CD4-positive, alpha-beta T cell (primary cell): ENCODE data around the gene SP6. TPM values are rescaled to one million over a fixed set of nuclear protein-coding genes. Genes with fewer than 3 reads are reported as not detected.

Experiments
- ATAC-seq: fragments of 200-7000 bp; cut with Tn5 transposase; one replicate; pipeline ENCODE4 v1.10.0; 2022; ENCODE audit warnings: mild to moderate bottlenecking; ENCODE audit not compliant: poor library complexity
- CTCF ChIA-PET: fragments of 350-600 bp; sonication (Branson Sonifier 250); formaldehyde crosslinking; loops from one replicate; lab custom pipeline; 2021; ENCODE audit warnings: antibody characterized with exemption, inconsistent platforms; lab: Charles Lee
- POLR2A ChIA-PET: fragments of 350-600 bp; sonication (Branson Sonifier 250); formaldehyde crosslinking; loops from one replicate; lab custom pipeline; 2021; ENCODE audit warnings: antibody characterized with exemption, inconsistent platforms; lab: Charles Lee
- DNase-seq, 14 experiments: peaks; one replicate each; pipeline ENCODE4 v3.0.0-alpha.2; 2013 to 2020; ENCODE audit warnings: mixed read lengths in 2 of 14
- H3K27ac ChIP-seq, 2 donors: one replicate each; pipeline versions ENCODE4 v1.5.1 to v1.7.0; 2013; ENCODE audit warnings: low read length in 2 of 2, low read depth in 1 of 2, mild to moderate bottlenecking in 1 of 2
- H3K27me3 ChIP-seq, 2 experiments: 1 replicate in 1 of 2; 2 replicates in 1 of 2; pipeline versions ENCODE4 v1.6.1 to v1.7.0; 2013; ENCODE audit warnings: low read length in 2 of 2, control low read depth in 1 of 2, mild to moderate bottlenecking in 1 of 2, moderate library complexity in 1 of 2; ENCODE audit not compliant: insufficient read depth in 2 of 2, control insufficient read depth in 1 of 2
- H3K36me3 ChIP-seq: one replicate; pipeline ENCODE4 v1.6.1; 2013; ENCODE audit warnings: low read length, control low read depth; ENCODE audit not compliant: insufficient read depth
- H3K4me1 ChIP-seq: one replicate; pipeline ENCODE4 v1.6.1; 2013; ENCODE audit warnings: low read length, control low read depth; ENCODE audit not compliant: insufficient read depth
- H3K4me3 ChIP-seq: one replicate; pipeline ENCODE4 v1.5.1; 2013; ENCODE audit warnings: mild to moderate bottlenecking, low read length, moderate library complexity
- H3K9me3 ChIP-seq, 2 experiments: 1 replicate in 1 of 2; 2 replicates in 1 of 2; pipeline versions ENCODE4 v1.6.1 to v1.7.0; 2013; ENCODE audit warnings: low read length in 2 of 2, mild to moderate bottlenecking in 2 of 2, control low read depth in 1 of 2, moderate library complexity in 1 of 2; ENCODE audit not compliant: control insufficient read depth in 1 of 2, insufficient read depth in 1 of 2
- H3K27ac Mint-ChIP-seq: one replicate; pipeline ENCODE4 v1.8.0; 2020; ENCODE audit warnings: mixed read lengths
- H3K27me3 Mint-ChIP-seq: one replicate; pipeline ENCODE4 v1.8.0; 2021; ENCODE audit warnings: mixed read lengths
- H3K36me3 Mint-ChIP-seq: one replicate; pipeline ENCODE4 v1.8.0; 2021; ENCODE audit warnings: low read depth, mixed read lengths
- H3K4me1 Mint-ChIP-seq: one replicate; pipeline ENCODE4 v1.8.0; 2021; ENCODE audit warnings: low read depth, mixed read lengths
- H3K4me3 Mint-ChIP-seq: one replicate; pipeline ENCODE4 v1.8.0; 2020; ENCODE audit warnings: mild to moderate bottlenecking, mixed read lengths
- H3K9me3 Mint-ChIP-seq: one replicate; pipeline ENCODE4 v1.8.0; 2020; ENCODE audit warnings: mixed read lengths
- CTCF ChIP-seq: fragments of 200-600 bp; IDR thresholded peaks from one replicate; pipeline ENCODE4 v1.8.0; 2022; ENCODE audit warnings: antibody characterized with exemption, mild to moderate bottlenecking
- intact Hi-C, 2 experiments: fragments of 100-400 bp; cut with DNase I in 1 of 2; cut with micrococcal nuclease in 1 of 2; formaldehyde crosslinking; loops; one replicate each; pipeline versions ENCODE4 v1.15.1 to v1.9.0; 2023 to 2025; cut with DNase I, micrococcal nuclease
- total RNA-seq, 174 experiments: library from RNA in 2 of 174; stranded (reverse) in 2 of 174; gene quantifications; one replicate each; pipeline ENCODE4 v1.2.3 and lab custom pipeline; 2021 to 2026

SP6 gene
- total RNA-seq, 2 experiments from 2014 or later: 0.17 to 0.27 TPM

- CTCF ChIA-PET: interaction anchor here (0.7 to 2.4 kb wide), 8 partner anchors 10 to 170 kb away, joined by 3 to 16 read pairs (median 4); partner anchors contain the start of genes LRRC46, MRPL10, SCRN2 and SP2
These were observed 29.9 kb downstream of the SP6 start for GRCh38 chr17:47821031-47821423.

GRCh38 chr17:47820033-47820789, 30.8 kb downstream of the SP6 start:
- Mint-ChIP-seq H3K27me3 (no peaks in the 10 kb centered on the region), H3K4me1 (peaks cover 25% of the 10 kb centered on the region), H3K9me3 (no peaks in the 10 kb centered on the region), H3K27ac (peak overlapping the region; percentile 92), H3K36me3 (peaks cover 86% of the 10 kb centered on the region), H3K4me3 (peak overlapping the region; percentile 97)
- Histone ChIP-seq H3K4me3 (peak overlapping the region; percentile 72), H3K36me3 (peaks cover 63% of the 10 kb centered on the region), H3K27me3 (no peaks in the 10 kb centered on the region), H3K9me3 (no peaks in the 10 kb centered on the region), H3K4me1 (peaks cover 32% of the 10 kb centered on the region), H3K27ac (peak overlapping the region in 1 of 2 donors; percentile 7)
- no peak for DNase-seq
- intact Hi-C loops: no loop called here
- CTCF ChIA-PET: interaction anchor here (2.4 kb wide), 1 partner anchor 11 kb away, joined by 16 read pairs; the partner anchor contains the start of genes LRRC46 and MRPL10
- ATAC-seq: no peak
- TF ChIP-seq CTCF: no peak
- POLR2A ChIA-PET: no interaction called here

More at GRCh38 chr17:47821031-47821423, 29.9 kb downstream of the SP6 start:
- no peak for TF ChIP-seq CTCF
- peak overlapping the region; percentile 97 for H3K4me3 Mint-ChIP-seq
- H3K9me3 Mint-ChIP-seq: no peaks in the 10 kb centered on the region
- H3K27me3 Mint-ChIP-seq: no peaks in the 10 kb centered on the region
- Histone ChIP-seq H3K27me3 (no peaks in the 10 kb centered on the region), H3K9me3 (no peaks in the 10 kb centered on the region), H3K4me3 (peak overlapping the region; percentile 72), H3K4me1 (peaks cover 32% of the 10 kb centered on the region), H3K36me3 (peaks cover 61% of the 10 kb centered on the region), H3K27ac (peak overlapping the region; percentile 55 to 62)
- H3K36me3 Mint-ChIP-seq: peaks cover 86% of the 10 kb centered on the region
- POLR2A ChIA-PET: interaction anchor here (0.8 to 2.3 kb wide), 10 partner anchors 10 to 287 kb away, joined by 3 to 32 read pairs (median 5); partner anchors contain the start of genes CDK5RAP3, LRRC46, MRPL10 and SCRN2
- ATAC-seq: no peak
- H3K27ac Mint-ChIP-seq: peak overlapping the region; percentile 92
- H3K4me1 Mint-ChIP-seq: peaks cover 25% of the 10 kb centered on the region
- intact Hi-C loops: no loop called here
- DNase-seq: no peak

GRCh38 chr17:47819475-47819874, 31.5 kb downstream of the SP6 start:
- Mint-ChIP-seq H3K9me3 (no peaks in the 10 kb centered on the region), H3K27me3 (no peaks in the 10 kb centered on the region), H3K27ac (no peak overlapping the region), H3K36me3 (peaks cover 86% of the 10 kb centered on the region), H3K4me1 (peaks cover 25% of the 10 kb centered on the region), H3K4me3 (no peak overlapping the region)
- Histone ChIP-seq H3K36me3 (peaks cover 69% of the 10 kb centered on the region), H3K4me1 (peaks cover 32% of the 10 kb centered on the region), H3K4me3 (no peak overlapping the region), H3K27me3 (no peaks in the 10 kb centered on the region), H3K27ac (no peak overlapping the region), H3K9me3 (no peaks in the 10 kb centered on the region)
- ChIA-PET CTCF (no interaction called here), POLR2A (no interaction called here)
- intact Hi-C loops: no loop called here
- no peak for TF ChIP-seq CTCF
- DNase-seq (no peak), ATAC-seq (no peak)
